Measurements from ENCODE around the gene TIMM44.
"Not testable (repeated sequence)": the region's sequence is repeated elsewhere in the genome, so short reads cannot be mapped to it uniquely, and the experiment has no call there.

The TIMM44 gene

GRCh38 chr19:7977021-7977722 lies 33.7 kb upstream of the TIMM44 start:
- no peak for DNase-seq (ENCODE audit: low spot score)

GRCh38 chr19:7976461-7976860 lies 33.0 kb upstream of the TIMM44 start:
- DNase-seq (ENCODE audit: low spot score) = no peak

GRCh38 chr19:7975037-7975436 lies 31.6 kb upstream of the TIMM44 start:
- DNase-seq (ENCODE audit: low spot score) = peak; percentile 74

GRCh38 chr19:7973883-7974282 lies 30.4 kb upstream of the TIMM44 start:
- DNase-seq (ENCODE audit: low spot score) = peak; percentile 87

GRCh38 chr19:7971553-7972520 lies 28.4 kb upstream of the TIMM44 start:
- DNase-seq (ENCODE audit: low spot score) = peak; percentile 27

- peak; percentile 49 for DNase-seq (ENCODE audit: low spot score)
Observed at GRCh38 chr19:7970716-7971448, 27.4 kb upstream of the TIMM44 start.

- DNase-seq (ENCODE audit: low spot score) = no peak
Observed at GRCh38 chr19:7969555-7969939, 26.1 kb upstream of the TIMM44 start.

- no peak for DNase-seq (ENCODE audit: low spot score)
Observed at GRCh38 chr19:7968796-7969554, 25.5 kb upstream of the TIMM44 start.

GRCh38 chr19:7968008-7968795 lies 24.7 kb upstream of the TIMM44 start:
- DNase-seq (ENCODE audit: low spot score) = no peak

GRCh38 chr19:7965921-7966665 lies 22.6 kb upstream of the TIMM44 start:
- DNase-seq (ENCODE audit: low spot score) = no peak

GRCh38 chr19:7965259-7965841 lies 21.9 kb upstream of the TIMM44 start:
- no peak for DNase-seq (ENCODE audit: low spot score)

GRCh38 chr19:7963566-7963965 lies 20.1 kb upstream of the TIMM44 start:
- DNase-seq (ENCODE audit: low spot score) = no peak

GRCh38 chr19:7962644-7963268 lies 19.3 kb upstream of the TIMM44 start:
- no peak for DNase-seq (ENCODE audit: low spot score)

GRCh38 chr19:7961920-7962626 lies 18.6 kb upstream of the TIMM44 start:
- no peak for DNase-seq (ENCODE audit: low spot score)

- DNase-seq (ENCODE audit: low spot score) = not testable (repeated sequence)
Observed at GRCh38 chr19:7961082-7961481, 17.6 kb upstream of the TIMM44 start.

GRCh38 chr19:7959211-7959610 lies 15.7 kb upstream of the TIMM44 start:
- no peak for DNase-seq (ENCODE audit: low spot score)

- no peak for DNase-seq (ENCODE audit: low spot score)
Observed at GRCh38 chr19:7955696-7956095, 12.2 kb upstream of the TIMM44 start.

GRCh38 chr19:7953576-7953975 lies 10.1 kb upstream of the TIMM44 start:
- no peak for DNase-seq (ENCODE audit: low spot score)

- DNase-seq (ENCODE audit: low spot score) = no peak
Observed at GRCh38 chr19:7953060-7953459, 9.6 kb upstream of the TIMM44 start.

All from Ammon's horn (tissue), 1 donor.